Neural progenitor cell (in vitro differentiated cells): Measurements from ENCODE around the gene SELENBP1. TPM values are rescaled to one million over a fixed set of nuclear protein-coding genes. Genes with fewer than 3 reads are reported as not detected.

Source experiments
- DNase-seq: peaks from one replicate; pipeline ENCODE4 v3.0.0-alpha.2; 2016; ENCODE audit warnings: low spot score
- H2AFZ ChIP-seq: fragments of 200-600 bp; sonication (generic); replicated peaks from 2 replicates; pipeline ENCODE4 v1.6.1; 2016; ENCODE audit warnings: antibody characterized with exemption
- H3F3A ChIP-seq: fragments of 200-600 bp; sonication (generic); 2 replicates; pipeline ENCODE4 v1.6.1; 2016; ENCODE audit warnings: antibody characterized with exemption, low read depth
- H3K27ac ChIP-seq: fragments of 200-600 bp; sonication (generic); 2 replicates; pipeline ENCODE4 v1.5.1; 2016; ENCODE audit warnings: mild to moderate bottlenecking
- H3K27me3 ChIP-seq: fragments of 200-600 bp; sonication (generic); 2 replicates; pipeline ENCODE4 v1.6.1; 2016; ENCODE audit warnings: mild to moderate bottlenecking, moderate library complexity
- H3K36me3 ChIP-seq: fragments of 200-600 bp; sonication (generic); 2 replicates; pipeline ENCODE4 v1.5.1; 2016
- H3K4me1 ChIP-seq: fragments of 200-600 bp; sonication (generic); 2 replicates; pipeline ENCODE4 v1.6.1; 2016; ENCODE audit warnings: mixed run types
- H3K4me2 ChIP-seq: fragments of 200-600 bp; sonication (generic); 2 replicates; pipeline ENCODE4 v1.6.1; 2016
- H3K4me3 ChIP-seq: fragments of 200-600 bp; sonication (generic); 2 replicates; pipeline ENCODE4 v1.5.1; 2016
- H3K79me2 ChIP-seq: fragments of 200-600 bp; sonication (generic); 2 replicates; pipeline ENCODE4 v1.6.1; 2016; ENCODE audit warnings: low read depth
- H3K9ac ChIP-seq: fragments of 200-600 bp; sonication (generic); 2 replicates; pipeline ENCODE4 v1.6.1; 2016
- H3K9me3 ChIP-seq: fragments of 200-600 bp; sonication (generic); 2 replicates; pipeline ENCODE4 v1.5.1; 2016; ENCODE audit warnings: low read depth
- H4K20me1 ChIP-seq: fragments of 200-600 bp; sonication (generic); 2 replicates; pipeline ENCODE4 v1.6.1; 2016; ENCODE audit warnings: low read depth
- H3K27ac Mint-ChIP-seq: 3 replicates; pipeline ENCODE4 v1.8.0; 2021; ENCODE audit warnings: mixed read lengths
- H3K27me3 Mint-ChIP-seq: 2 replicates; pipeline ENCODE4 v1.8.0; 2022; ENCODE audit warnings: low read depth, mild to moderate bottlenecking, inconsistent platforms, moderate library complexity, mixed read lengths; ENCODE audit not compliant: insufficient read depth
- H3K36me3 Mint-ChIP-seq: 3 replicates; pipeline ENCODE4 v1.8.0; 2021; ENCODE audit warnings: mixed read lengths
- H3K4me1 Mint-ChIP-seq: 3 replicates; pipeline ENCODE4 v1.8.0; 2021; ENCODE audit warnings: mixed read lengths
- H3K4me3 Mint-ChIP-seq: 3 replicates; pipeline ENCODE4 v1.8.0; 2021; ENCODE audit warnings: mild to moderate bottlenecking, moderate library complexity, mixed read lengths
- H3K9me3 Mint-ChIP-seq: 3 replicates; pipeline ENCODE4 v1.8.0; 2020; ENCODE audit warnings: mixed read lengths
- CTCF ChIP-seq: fragments of 200-600 bp; sonication (generic); IDR thresholded peaks from 2 replicates; pipeline ENCODE4 v1.5.1; 2017; ENCODE audit warnings: antibody characterized with exemption, mild to moderate bottlenecking
- EZH2 ChIP-seq: fragments of 200-600 bp; sonication (generic); IDR thresholded peaks from 2 replicates; pipeline ENCODE4 v1.6.1; 2017; ENCODE audit warnings: antibody characterized with exemption, mild to moderate bottlenecking, moderate library complexity
- EZH2phosphoT487 ChIP-seq: fragments of 200-600 bp; sonication (generic); IDR thresholded peaks from 2 replicates; pipeline ENCODE4 v1.6.1; 2017; ENCODE audit warnings: antibody characterized with exemption
- total RNA-seq: library from RNA; depleted of rRNA; stranded (reverse); fragments of >200 nt; gene quantifications from 2 replicates; pipeline ENCODE4 v1.2.3, GENCODE V29; 2015; ENCODE audit warnings: low replicate concordance

SELENBP1 gene
- 38.5 and 63.2 TPM in 2 replicates for total RNA-seq

DNA sequence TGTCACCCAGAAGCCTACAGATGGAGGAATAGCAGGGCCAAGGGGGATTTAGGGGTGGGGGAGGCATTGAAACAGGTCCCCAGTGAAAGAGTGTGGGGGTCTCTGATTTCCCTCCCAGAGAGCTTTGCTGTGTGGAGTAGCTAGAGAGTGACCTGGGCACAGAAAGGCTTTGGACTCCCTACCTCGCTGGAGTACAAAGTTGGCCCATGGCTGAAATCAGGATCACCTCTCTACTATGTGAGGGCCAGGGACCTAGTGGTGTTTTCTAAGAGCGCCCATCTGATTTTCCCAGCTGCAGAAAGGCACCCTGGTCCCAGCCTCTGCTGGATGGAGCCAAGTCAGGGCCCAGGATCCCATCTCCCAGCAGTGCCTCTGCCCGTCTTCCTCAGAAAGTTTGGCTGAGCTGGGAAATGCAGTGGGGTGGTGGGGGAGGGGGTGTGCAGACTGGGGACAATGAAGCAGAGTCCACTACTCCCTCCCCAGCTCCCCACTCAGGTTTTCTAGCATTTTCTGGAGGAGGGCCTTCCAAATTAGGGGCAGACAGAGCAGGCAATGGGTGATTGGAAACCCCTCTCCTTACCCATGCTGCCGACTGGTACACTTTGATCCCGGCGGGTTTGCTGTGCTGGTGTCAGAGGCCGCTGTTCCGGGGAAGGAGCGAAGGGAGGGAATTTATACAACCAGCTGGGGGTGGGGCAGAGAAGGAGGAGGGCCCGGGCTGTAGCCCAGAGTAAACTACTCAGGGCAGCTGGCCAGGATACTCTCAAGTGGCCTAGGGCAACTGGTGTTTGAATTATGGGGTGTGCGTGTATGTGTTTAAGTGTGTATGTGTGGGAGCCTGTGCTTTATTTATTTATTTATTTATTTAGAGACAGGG is at the start of gene SELENBP1:
TSS of gene SELENBP1 (minus strand) at position 648 of the 877 bp plus-strand sequence. CDS start at position 584, 64 bp downstream.
- no peak for TF ChIP-seq EZH2phosphoT487
- TF ChIP-seq CTCF, result no peak
- no peak for TF ChIP-seq EZH2
- H3K4me3 ChIP-seq, result peak within 1 kb of the TSS; percentile 46
- H3K9me3 ChIP-seq, result no peaks in the 10 kb centered on the region
- H3K27me3 ChIP-seq, result no peaks in the 10 kb centered on the region
- Mint-ChIP-seq H3K27ac (peak within 1 kb of the TSS; percentile 97), H3K9me3 (no peaks in the 10 kb centered on the region), H3K4me3 (peak within 1 kb of the TSS; percentile 82), H3K4me1 (peaks cover 43% of the 10 kb centered on the region), H3K27me3 (peaks cover 2% of the 10 kb centered on the region), H3K36me3 (peaks cover 2% of the 10 kb centered on the region)
- H3K4me2 ChIP-seq, result peak within 1 kb of the TSS; percentile 76
- H3K4me1 ChIP-seq, result peaks cover 26% of the 10 kb centered on the region
- H3K36me3 ChIP-seq, result no peaks in the 10 kb centered on the region
- H4K20me1 ChIP-seq, result no peaks in the 10 kb centered on the region
- H2AFZ ChIP-seq, result peak within 1 kb of the TSS; percentile 67
- no peak within 1 kb of the TSS for H3K27ac ChIP-seq
- no peaks in the 10 kb centered on the region for H3F3A ChIP-seq
- H3K79me2 ChIP-seq, result no peaks in the 10 kb centered on the region
- DNase-seq, result peak; percentile 77
- peak within 1 kb of the TSS; percentile 7 for H3K9ac ChIP-seq

GRCh38 chr1:151419819-151420218 is 47.3 kb upstream of the SELENBP1 start:
- H3K27ac ChIP-seq, result no peak overlapping the region
- no peak overlapping the region for H3K4me3 ChIP-seq
- H3K4me1 ChIP-seq, result no peaks in the 10 kb centered on the region
- TF ChIP-seq EZH2 (no peak), CTCF (no peak)
- no peak overlapping the region for H2AFZ ChIP-seq
- no peaks in the 10 kb centered on the region for H3K9me3 Mint-ChIP-seq
- H3K79me2 ChIP-seq, result no peaks in the 10 kb centered on the region
- H3K27me3 Mint-ChIP-seq, result peaks cover 2% of the 10 kb centered on the region
- H3K36me3 ChIP-seq, result peaks cover 32% of the 10 kb centered on the region
- peaks cover 38% of the 10 kb centered on the region for H3K36me3 Mint-ChIP-seq
- DNase-seq, result no peak
- H4K20me1 ChIP-seq, result peaks cover 9% of the 10 kb centered on the region
- H3K4me2 ChIP-seq, result no peak overlapping the region
- H3K27ac Mint-ChIP-seq, result no peak overlapping the region
- no peaks in the 10 kb centered on the region for H3K4me1 Mint-ChIP-seq
- no peaks in the 10 kb centered on the region for H3K27me3 ChIP-seq
- H3K9ac ChIP-seq, result no peak overlapping the region
- H3F3A ChIP-seq, result peaks cover 19% of the 10 kb centered on the region
- H3K4me3 Mint-ChIP-seq, result no peak overlapping the region
- H3K9me3 ChIP-seq, result no peaks in the 10 kb centered on the region

- no peak overlapping the region for H3K4me2 ChIP-seq
- TF ChIP-seq EZH2 (no peak), CTCF (no peak), EZH2phosphoT487 (no peak)
- H3K36me3 Mint-ChIP-seq, result peaks cover 35% of the 10 kb centered on the region
- peaks cover 2% of the 10 kb centered on the region for H3K27me3 Mint-ChIP-seq
- H3K4me1 ChIP-seq, result no peaks in the 10 kb centered on the region
- no peaks in the 10 kb centered on the region for H3K79me2 ChIP-seq
- H3K27me3 ChIP-seq, result no peaks in the 10 kb centered on the region
- H2AFZ ChIP-seq, result no peak overlapping the region
- DNase-seq, result no peak
- H3F3A ChIP-seq, result peaks cover 22% of the 10 kb centered on the region
- H3K9ac ChIP-seq, result no peak overlapping the region
- no peak overlapping the region for H3K4me3 Mint-ChIP-seq
- H3K9me3 Mint-ChIP-seq, result no peaks in the 10 kb centered on the region
- no peak overlapping the region for H3K27ac Mint-ChIP-seq
- H3K27ac ChIP-seq, result no peak overlapping the region
- no peak overlapping the region for H3K4me3 ChIP-seq
- H3K4me1 Mint-ChIP-seq, result no peaks in the 10 kb centered on the region
- H3K36me3 ChIP-seq, result peaks cover 26% of the 10 kb centered on the region
- H3K9me3 ChIP-seq, result no peaks in the 10 kb centered on the region
- peaks cover 4% of the 10 kb centered on the region for H4K20me1 ChIP-seq
These were observed 45.6 kb upstream of the SELENBP1 start for GRCh38 chr1:151418081-151418480.
